Measurements from ENCODE around the gene PMFBP1. TPM values are rescaled to one million over a fixed set of nuclear protein-coding genes. Genes with fewer than 3 reads are reported as not detected.
A peak's percentile ranks its signal among the peaks of the same experiment; 100 is the strongest.

PMFBP1 gene, protein sequence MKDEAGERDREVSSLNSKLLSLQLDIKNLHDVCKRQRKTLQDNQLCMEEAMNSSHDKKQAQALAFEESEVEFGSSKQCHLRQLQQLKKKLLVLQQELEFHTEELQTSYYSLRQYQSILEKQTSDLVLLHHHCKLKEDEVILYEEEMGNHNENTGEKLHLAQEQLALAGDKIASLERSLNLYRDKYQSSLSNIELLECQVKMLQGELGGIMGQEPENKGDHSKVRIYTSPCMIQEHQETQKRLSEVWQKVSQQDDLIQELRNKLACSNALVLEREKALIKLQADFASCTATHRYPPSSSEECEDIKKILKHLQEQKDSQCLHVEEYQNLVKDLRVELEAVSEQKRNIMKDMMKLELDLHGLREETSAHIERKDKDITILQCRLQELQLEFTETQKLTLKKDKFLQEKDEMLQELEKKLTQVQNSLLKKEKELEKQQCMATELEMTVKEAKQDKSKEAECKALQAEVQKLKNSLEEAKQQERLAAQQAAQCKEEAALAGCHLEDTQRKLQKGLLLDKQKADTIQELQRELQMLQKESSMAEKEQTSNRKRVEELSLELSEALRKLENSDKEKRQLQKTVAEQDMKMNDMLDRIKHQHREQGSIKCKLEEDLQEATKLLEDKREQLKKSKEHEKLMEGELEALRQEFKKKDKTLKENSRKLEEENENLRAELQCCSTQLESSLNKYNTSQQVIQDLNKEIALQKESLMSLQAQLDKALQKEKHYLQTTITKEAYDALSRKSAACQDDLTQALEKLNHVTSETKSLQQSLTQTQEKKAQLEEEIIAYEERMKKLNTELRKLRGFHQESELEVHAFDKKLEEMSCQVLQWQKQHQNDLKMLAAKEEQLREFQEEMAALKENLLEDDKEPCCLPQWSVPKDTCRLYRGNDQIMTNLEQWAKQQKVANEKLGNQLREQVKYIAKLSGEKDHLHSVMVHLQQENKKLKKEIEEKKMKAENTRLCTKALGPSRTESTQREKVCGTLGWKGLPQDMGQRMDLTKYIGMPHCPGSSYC
- under 1 TPM; 0.64 to 0.88 TPM for total RNA-seq

DNA sequence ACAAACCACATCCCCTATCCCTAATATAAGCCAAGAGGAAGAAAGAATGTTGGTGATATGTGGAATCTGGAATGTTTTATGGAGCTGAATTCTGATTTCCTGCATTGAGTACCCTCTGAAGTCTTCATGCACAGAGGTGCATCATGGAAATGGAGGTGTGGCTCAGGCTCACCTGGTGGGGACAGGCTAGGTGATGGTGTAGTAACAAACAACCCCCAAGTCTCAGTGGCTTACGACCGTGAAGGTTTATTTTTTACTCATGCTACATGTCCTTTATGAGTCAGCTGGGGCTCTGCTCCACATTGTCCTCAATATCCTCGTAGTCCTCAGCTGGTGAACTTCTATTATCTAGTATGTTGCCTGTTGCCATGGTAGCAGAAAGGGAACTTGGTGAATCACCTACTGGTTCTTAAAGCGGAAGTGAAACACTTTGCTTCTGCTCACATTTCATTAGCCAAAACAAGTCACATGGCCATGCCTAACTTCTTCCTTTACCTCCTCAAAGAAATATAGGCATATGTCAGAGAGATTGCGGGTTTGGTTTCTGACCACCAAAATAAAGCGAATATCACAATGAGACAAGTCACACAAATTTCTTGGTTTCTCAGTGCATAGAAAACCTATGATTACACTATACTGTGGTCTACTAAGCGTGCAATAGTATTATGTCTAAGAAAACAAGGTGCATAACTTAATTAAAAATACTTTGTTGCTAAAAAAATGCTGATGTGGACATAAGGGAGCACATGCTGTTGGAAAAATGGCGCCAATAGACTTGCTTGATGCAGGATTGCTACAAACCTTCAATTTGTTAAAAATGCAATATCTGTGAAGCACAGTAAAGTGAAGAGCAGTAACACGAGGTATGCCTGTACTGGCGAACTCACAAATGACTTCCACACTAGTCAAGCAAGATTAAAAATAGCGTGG, at the start of gene PMFBP1:
PMFBP1 (minus strand) TSS at position 51 of the 930 bp plus-strand sequence. CDS start 947 bp downstream, outside the sequence.
- ChIA-PET CTCF (interaction anchor here (0.9 kb wide), 1 partner anchor 50 kb away, joined by 3 read pairs; no protein-coding TSS in a partner anchor), POLR2A (no interaction called here)
- intact Hi-C loops (cut with DNase I, micrococcal nuclease) = no loop called here
- peaks cover 30% of the 10 kb centered on the region for H3K4me1 Mint-ChIP-seq
- no peaks in the 10 kb centered on the region for H3K36me3 Mint-ChIP-seq (ENCODE audit: low read depth)
- peaks cover 7% of the 10 kb centered on the region for H3K27me3 Mint-ChIP-seq
- DNase-seq (peak; percentile 51), ATAC-seq (peak; percentile 87)
- no peak within 1 kb of the TSS for H3K27ac Mint-ChIP-seq
- peaks cover 2% of the 10 kb centered on the region for H3K9me3 Mint-ChIP-seq (ENCODE audit: low read depth)
- H3K4me3 Mint-ChIP-seq = no peak within 1 kb of the TSS

- H3K36me3 Mint-ChIP-seq (ENCODE audit: low read depth) = no peaks in the 10 kb centered on the region
- POLR2A ChIA-PET = no interaction called here
These were observed 49.7 kb upstream of the PMFBP1 start for GRCh38 chr16:72221630-72222024.

GRCh38 chr16:72220875-72221629, 49.1 kb upstream of the PMFBP1 start:
- POLR2A ChIA-PET = no interaction called here
- Mint-ChIP-seq H3K36me3 (ENCODE audit: low read depth) (no peaks in the 10 kb centered on the region), H3K27ac (no peak overlapping the region), H3K9me3 (ENCODE audit: low read depth) (no peaks in the 10 kb centered on the region), H3K27me3 (no peaks in the 10 kb centered on the region), H3K4me3 (no peak overlapping the region), H3K4me1 (no peaks in the 10 kb centered on the region)
- no peak for ATAC-seq
- intact Hi-C loops (cut with DNase I, micrococcal nuclease) = no loop called here
- CTCF ChIA-PET = interaction anchor here (1.0 kb wide), 1 partner anchor 16 kb away, joined by 3 read pairs; no protein-coding TSS in a partner anchor
- DNase-seq = no peak

More at GRCh38 chr16:72221630-72222024, 49.7 kb upstream of the PMFBP1 start:
- DNase-seq = no peak
- CTCF ChIA-PET = no interaction called here
- intact Hi-C loops (cut with DNase I, micrococcal nuclease) = no loop called here
- H3K27me3 Mint-ChIP-seq = no peaks in the 10 kb centered on the region
- ATAC-seq = no peak
- no peak overlapping the region for H3K4me3 Mint-ChIP-seq
- H3K4me1 Mint-ChIP-seq = no peaks in the 10 kb centered on the region
- no peaks in the 10 kb centered on the region for H3K9me3 Mint-ChIP-seq (ENCODE audit: low read depth)
- H3K27ac Mint-ChIP-seq = no peak overlapping the region

DNA sequence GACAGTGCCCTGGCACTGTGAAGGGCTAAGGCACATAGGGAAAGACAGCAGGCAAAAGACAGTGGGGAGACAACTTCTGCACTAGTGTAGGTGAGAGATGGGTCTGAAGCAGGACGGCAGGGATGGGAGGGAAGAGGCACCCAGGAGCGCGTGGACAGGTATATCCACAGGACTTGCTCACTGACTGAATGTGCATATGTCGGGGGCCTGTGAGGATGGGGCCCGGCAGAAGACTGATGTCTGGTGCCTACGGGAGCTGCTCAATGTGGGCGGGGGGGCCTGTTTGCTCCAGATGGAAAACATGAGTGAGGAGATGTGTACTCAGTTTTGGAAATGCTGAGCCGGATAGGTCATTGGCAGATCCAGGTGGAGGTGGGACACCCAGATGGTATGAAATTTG, 47.3 kb upstream of the PMFBP1 start:
- no peaks in the 10 kb centered on the region for H3K4me1 Mint-ChIP-seq
- intact Hi-C loops (cut with DNase I, micrococcal nuclease) = no loop called here
- DNase-seq = no peak
- H3K9me3 Mint-ChIP-seq (ENCODE audit: low read depth) = peaks cover 4% of the 10 kb centered on the region
- no peak overlapping the region for H3K4me3 Mint-ChIP-seq
- H3K36me3 Mint-ChIP-seq (ENCODE audit: low read depth) = no peaks in the 10 kb centered on the region
- CTCF ChIA-PET = no interaction called here
- POLR2A ChIA-PET = no interaction called here
- H3K27ac Mint-ChIP-seq = no peak overlapping the region
- no peaks in the 10 kb centered on the region for H3K27me3 Mint-ChIP-seq
- no peak for ATAC-seq

GRCh38 chr16:72216767-72217166, 44.8 kb upstream of the PMFBP1 start:
- no peaks in the 10 kb centered on the region for H3K36me3 Mint-ChIP-seq (ENCODE audit: low read depth)
- H3K4me3 Mint-ChIP-seq = no peak overlapping the region
- DNase-seq (no peak), ATAC-seq (no peak)
- H3K4me1 Mint-ChIP-seq = no peaks in the 10 kb centered on the region
- intact Hi-C loops (cut with DNase I, micrococcal nuclease) = no loop called here
- ChIA-PET POLR2A (no interaction called here), CTCF (no interaction called here)
- no peak overlapping the region for H3K27ac Mint-ChIP-seq
- H3K9me3 Mint-ChIP-seq (ENCODE audit: low read depth) = peaks cover 6% of the 10 kb centered on the region
- no peaks in the 10 kb centered on the region for H3K27me3 Mint-ChIP-seq

DNA sequence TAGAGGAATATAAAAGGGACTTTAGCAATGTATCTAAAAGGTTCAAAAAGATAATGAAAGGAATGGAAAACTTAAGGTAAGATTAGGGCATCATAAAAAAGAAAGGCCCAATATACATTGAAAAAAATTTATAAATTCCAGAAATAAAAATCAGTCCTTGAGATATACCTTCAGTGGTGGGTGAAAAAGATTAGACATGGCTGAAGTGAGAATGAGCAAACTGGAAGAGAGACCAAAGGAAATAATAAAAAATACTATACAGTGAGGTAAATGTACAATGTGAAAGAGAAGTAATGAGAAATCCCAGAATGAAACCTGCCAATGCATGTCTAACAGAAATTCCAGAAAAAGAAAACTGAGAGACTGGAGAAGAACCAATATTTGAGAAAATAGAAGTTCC, 42.9 kb upstream of the PMFBP1 start:
- Mint-ChIP-seq H3K27me3 (no peaks in the 10 kb centered on the region), H3K36me3 (ENCODE audit: low read depth) (no peaks in the 10 kb centered on the region), H3K27ac (no peak overlapping the region), H3K4me3 (no peak overlapping the region), H3K9me3 (ENCODE audit: low read depth) (peaks cover 6% of the 10 kb centered on the region), H3K4me1 (no peaks in the 10 kb centered on the region)
- intact Hi-C loops (cut with DNase I, micrococcal nuclease) = no loop called here
- ATAC-seq (no peak), DNase-seq (no peak)
- ChIA-PET CTCF (no interaction called here), POLR2A (no interaction called here)

DNA sequence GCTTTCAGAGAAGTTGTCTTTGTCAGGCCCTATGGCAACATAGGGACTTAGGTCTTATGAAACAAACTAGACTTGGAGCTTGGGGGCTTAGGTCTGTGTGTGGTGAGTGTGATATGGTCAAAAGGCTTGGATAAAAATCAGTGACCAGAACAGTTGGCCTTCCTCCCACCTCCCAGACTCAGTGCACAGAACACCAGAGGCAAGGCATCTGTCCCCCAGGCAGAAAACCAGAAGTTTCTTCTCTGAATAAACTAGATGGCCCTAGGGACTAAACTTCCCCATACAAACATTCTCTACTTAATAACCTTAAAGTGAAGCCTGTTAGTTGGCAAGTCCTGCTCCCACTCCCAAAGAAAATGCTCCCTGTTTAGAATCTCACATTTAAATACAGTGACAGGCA, 39.2 kb upstream of the PMFBP1 start:
- Mint-ChIP-seq H3K9me3 (ENCODE audit: low read depth) (peaks cover 6% of the 10 kb centered on the region), H3K4me3 (no peak overlapping the region), H3K36me3 (ENCODE audit: low read depth) (no peaks in the 10 kb centered on the region), H3K4me1 (no peaks in the 10 kb centered on the region), H3K27me3 (no peaks in the 10 kb centered on the region), H3K27ac (no peak overlapping the region)
- intact Hi-C loops (cut with DNase I, micrococcal nuclease) = no loop called here
- ChIA-PET CTCF (no interaction called here), POLR2A (no interaction called here)
- no peak for DNase-seq
- ATAC-seq = no peak

GRCh38 chr16:72210555-72210954, 38.6 kb upstream of the PMFBP1 start:
- no peaks in the 10 kb centered on the region for H3K36me3 Mint-ChIP-seq (ENCODE audit: low read depth)
- CTCF ChIA-PET = interaction anchor here (1.1 kb wide), 1 partner anchor 85 kb away, joined by 3 read pairs; no protein-coding TSS in a partner anchor
- H3K27me3 Mint-ChIP-seq = no peaks in the 10 kb centered on the region
- POLR2A ChIA-PET = no interaction called here
- no peak overlapping the region for H3K4me3 Mint-ChIP-seq
- H3K4me1 Mint-ChIP-seq = no peaks in the 10 kb centered on the region
- intact Hi-C loops (cut with DNase I, micrococcal nuclease) = no loop called here
- no peak for ATAC-seq
- no peak overlapping the region for H3K27ac Mint-ChIP-seq
- peaks cover 6% of the 10 kb centered on the region for H3K9me3 Mint-ChIP-seq (ENCODE audit: low read depth)
- DNase-seq = peak; percentile 22

DNA sequence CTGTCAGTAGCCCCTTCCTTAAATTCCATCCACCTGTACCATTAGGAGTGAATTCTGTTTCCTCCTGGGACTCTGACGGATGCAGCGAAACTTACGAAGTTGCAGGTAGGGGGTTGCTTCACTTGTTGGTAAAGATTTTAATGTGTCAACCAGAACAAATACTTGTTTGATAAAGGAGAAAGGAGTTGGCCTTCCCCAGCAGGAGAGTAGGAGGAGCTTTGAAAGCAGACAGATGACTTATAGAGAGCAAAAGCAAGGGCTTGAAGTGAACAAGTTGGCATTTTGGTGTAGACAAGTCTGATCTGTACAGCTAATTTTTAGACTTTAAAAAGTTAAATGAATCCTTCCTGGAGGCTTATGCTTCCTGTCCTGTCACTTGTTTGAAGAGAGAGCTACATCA, 38.1 kb upstream of the PMFBP1 start:
- ChIA-PET POLR2A (no interaction called here), CTCF (interaction anchor here (1.1 kb wide), 1 partner anchor 85 kb away, joined by 3 read pairs; no protein-coding TSS in a partner anchor)
- H3K9me3 Mint-ChIP-seq (ENCODE audit: low read depth) = peaks cover 5% of the 10 kb centered on the region
- ATAC-seq (no peak), DNase-seq (no peak)
- no peak overlapping the region for H3K4me3 Mint-ChIP-seq
- no peaks in the 10 kb centered on the region for H3K27me3 Mint-ChIP-seq
- no peak overlapping the region for H3K27ac Mint-ChIP-seq
- no peaks in the 10 kb centered on the region for H3K36me3 Mint-ChIP-seq (ENCODE audit: low read depth)
- intact Hi-C loops (cut with DNase I, micrococcal nuclease) = no loop called here
- H3K4me1 Mint-ChIP-seq = no peaks in the 10 kb centered on the region

GRCh38 chr16:72206299-72206698, 34.3 kb upstream of the PMFBP1 start:
- no peak for DNase-seq
- ChIA-PET POLR2A (no interaction called here), CTCF (interaction anchor here (1.2 to 1.4 kb wide), 2 partner anchors 12 to 24 kb away, joined by 3 to 5 read pairs; no protein-coding TSS in a partner anchor)
- intact Hi-C loops (cut with DNase I, micrococcal nuclease) = no loop called here
- H3K27ac Mint-ChIP-seq = no peak overlapping the region
- H3K36me3 Mint-ChIP-seq (ENCODE audit: low read depth) = no peaks in the 10 kb centered on the region
- peaks cover 2% of the 10 kb centered on the region for H3K27me3 Mint-ChIP-seq
- H3K4me1 Mint-ChIP-seq = peaks cover 7% of the 10 kb centered on the region
- no peaks in the 10 kb centered on the region for H3K9me3 Mint-ChIP-seq (ENCODE audit: low read depth)
- no peak for ATAC-seq
- H3K4me3 Mint-ChIP-seq = no peak overlapping the region

Measured in activated CD4-positive, alpha-beta T cell treated with anti-CD3 and anti-CD28 coated beads for 36 hours (primary cell).